Muscle layer of duodenum (tissue), 2 donors: ENCODE data around the gene SLC25A47.

ENCODE experiments used
- H3K27ac ChIP-seq: one replicate; pipeline ENCODE4 v1.7.0; 2013; ENCODE audit warnings: mild to moderate bottlenecking, low read length
- H3K27me3 ChIP-seq: one replicate; pipeline ENCODE4 v1.7.0; 2013; ENCODE audit warnings: low read depth, mild to moderate bottlenecking, control low read depth, low read length
- H3K36me3 ChIP-seq, 2 donors: one replicate each; pipeline ENCODE4 v1.7.0; 2013; ENCODE audit warnings: low read length in 2 of 2, control low read depth in 1 of 2, mild to moderate bottlenecking in 1 of 2; ENCODE audit not compliant: insufficient read depth in 2 of 2, control insufficient read depth in 1 of 2
- H3K4me1 ChIP-seq, 2 donors: one replicate each; pipeline ENCODE4 v1.7.0; 2013; ENCODE audit warnings: low read length in 2 of 2, mild to moderate bottlenecking in 2 of 2, control low read depth in 1 of 2, moderate library complexity in 1 of 2; ENCODE audit not compliant: insufficient read depth in 2 of 2, control insufficient read depth in 1 of 2
- H3K4me3 ChIP-seq, 2 donors: one replicate each; pipeline ENCODE4 v1.7.0; 2013; ENCODE audit warnings: low read length in 2 of 2, low read depth in 1 of 2, mild to moderate bottlenecking in 1 of 2
- H3K9me3 ChIP-seq, 2 donors: one replicate each; pipeline ENCODE4 v1.7.0; 2013; ENCODE audit warnings: low read length in 2 of 2, control low read depth in 1 of 2, mild to moderate bottlenecking in 1 of 2; ENCODE audit not compliant: control insufficient read depth in 1 of 2
- donor health status: healthy.

Gene SLC25A47

GRCh38 chr14:100359881-100360280 lies 36.7 kb downstream of the SLC25A47 start:
- Histone ChIP-seq H3K27ac (no peak overlapping the region), H3K4me3 (no peak overlapping the region), H3K36me3 (peaks cover 32 to 47% of the 10 kb centered on the region in 2 donors), H3K27me3 (no peaks in the 10 kb centered on the region), H3K4me1 (peaks cover 0 to 3% of the 10 kb centered on the region in 2 donors), H3K9me3 (no peaks in the 10 kb centered on the region)

GRCh38 chr14:100361626-100362025 lies 38.5 kb downstream of the SLC25A47 start:
- Histone ChIP-seq H3K4me3 (no peak overlapping the region), H3K27ac (peak overlapping the region; percentile 70), H3K9me3 (no peaks in the 10 kb centered on the region), H3K4me1 (peaks cover 0 to 3% of the 10 kb centered on the region in 2 donors), H3K36me3 (peaks cover 36 to 49% of the 10 kb centered on the region in 2 donors), H3K27me3 (no peaks in the 10 kb centered on the region)

GRCh38 chr14:100362311-100362927 lies 39.3 kb downstream of the SLC25A47 start:
- peak overlapping the region; percentile 70 for H3K27ac ChIP-seq
- H3K4me1 ChIP-seq, result peaks cover 0 to 3% of the 10 kb centered on the region in 2 donors
- peaks cover 36 to 49% of the 10 kb centered on the region in 2 donors for H3K36me3 ChIP-seq
- H3K4me3 ChIP-seq, result no peak overlapping the region
- no peaks in the 10 kb centered on the region for H3K27me3 ChIP-seq
- H3K9me3 ChIP-seq, result no peaks in the 10 kb centered on the region

- Histone ChIP-seq H3K4me1 (peaks cover 0 to 3% of the 10 kb centered on the region in 2 donors), H3K4me3 (no peak overlapping the region), H3K9me3 (no peaks in the 10 kb centered on the region), H3K36me3 (peaks cover 42 to 50% of the 10 kb centered on the region in 2 donors), H3K27ac (peak overlapping the region; percentile 4), H3K27me3 (no peaks in the 10 kb centered on the region)
These were observed 39.9 kb downstream of the SLC25A47 start for GRCh38 chr14:100363053-100363452.

GRCh38 chr14:100364403-100364802 lies 41.3 kb downstream of the SLC25A47 start:
- Histone ChIP-seq H3K4me1 (peaks cover 0 to 3% of the 10 kb centered on the region in 2 donors), H3K27ac (no peak overlapping the region), H3K4me3 (no peak overlapping the region), H3K27me3 (no peaks in the 10 kb centered on the region), H3K9me3 (no peaks in the 10 kb centered on the region), H3K36me3 (peaks cover 41 to 49% of the 10 kb centered on the region in 2 donors)

GRCh38 chr14:100365741-100366140 lies 42.6 kb downstream of the SLC25A47 start:
- H3K9me3 ChIP-seq, result no peaks in the 10 kb centered on the region

GRCh38 chr14:100369019-100369418 lies 45.9 kb downstream of the SLC25A47 start:
- H3K4me1 ChIP-seq, result peaks cover 0 to 4% of the 10 kb centered on the region in 2 donors
- H3K27ac ChIP-seq, result no peak overlapping the region
- H3K9me3 ChIP-seq, result no peaks in the 10 kb centered on the region
- no peaks in the 10 kb centered on the region for H3K27me3 ChIP-seq
- H3K4me3 ChIP-seq, result no peak overlapping the region
- H3K36me3 ChIP-seq, result peaks cover 24 to 36% of the 10 kb centered on the region in 2 donors

More at GRCh38 chr14:100365741-100366140, 42.6 kb downstream of the SLC25A47 start:
- Histone ChIP-seq H3K4me1 (peaks cover 0 to 3% of the 10 kb centered on the region in 2 donors), H3K27me3 (no peaks in the 10 kb centered on the region), H3K27ac (no peak overlapping the region), H3K4me3 (no peak overlapping the region), H3K36me3 (peaks cover 30 to 39% of the 10 kb centered on the region in 2 donors)

GRCh38 chr14:100370003-100370402 lies 46.9 kb downstream of the SLC25A47 start:
- H3K27ac ChIP-seq, result no peak overlapping the region
- H3K27me3 ChIP-seq, result no peaks in the 10 kb centered on the region
- H3K4me3 ChIP-seq, result no peak overlapping the region
- H3K4me1 ChIP-seq, result peaks cover 0 to 12% of the 10 kb centered on the region in 2 donors
- H3K36me3 ChIP-seq, result peaks cover 24 to 32% of the 10 kb centered on the region in 2 donors
- H3K9me3 ChIP-seq, result no peaks in the 10 kb centered on the region

GRCh38 chr14:100371773-100372172 lies 48.6 kb downstream of the SLC25A47 start:
- H3K4me1 ChIP-seq, result peaks cover 3 to 20% of the 10 kb centered on the region in 2 donors
- H3K9me3 ChIP-seq, result no peaks in the 10 kb centered on the region
- no peak overlapping the region for H3K4me3 ChIP-seq
- H3K27ac ChIP-seq, result no peak overlapping the region
- no peaks in the 10 kb centered on the region for H3K27me3 ChIP-seq
- H3K36me3 ChIP-seq, result peaks cover 12 to 21% of the 10 kb centered on the region in 2 donors

GRCh38 chr14:100372357-100373048 lies 49.4 kb downstream of the SLC25A47 start:
- Histone ChIP-seq H3K27ac (peak overlapping the region; percentile 60), H3K4me3 (peak overlapping the region; percentile 80 to 85), H3K27me3 (no peaks in the 10 kb centered on the region), H3K9me3 (no peaks in the 10 kb centered on the region), H3K36me3 (peaks cover 12 to 21% of the 10 kb centered on the region in 2 donors), H3K4me1 (peaks cover 6 to 28% of the 10 kb centered on the region in 2 donors)

- Histone ChIP-seq H3K27ac (peak overlapping the region; percentile 99), H3K4me3 (peak overlapping the region; percentile 80 to 85), H3K27me3 (no peaks in the 10 kb centered on the region), H3K36me3 (peaks cover 0 to 10% of the 10 kb centered on the region in 2 donors), H3K4me1 (peaks cover 6 to 31% of the 10 kb centered on the region in 2 donors), H3K9me3 (no peaks in the 10 kb centered on the region)
These were observed 51.1 kb downstream of the SLC25A47 start for GRCh38 chr14:100374270-100374669.
